Right lobe of liver (tissue), 6 donors: ENCODE results near the gene NOL4. TPM values are rescaled to one million over a fixed set of nuclear protein-coding genes. Genes with fewer than 3 reads are reported as not detected.

Source experiments
- ATAC-seq, 4 donors: fragments of 200-7000 bp; cut with Tn5 transposase; one replicate each; pipeline ENCODE4 v1.9.1; 2020; ENCODE audit warnings: mild to moderate bottlenecking in 4 of 4, moderate library complexity in 4 of 4
- DNase-seq, 3 donors: peaks; one replicate each; pipeline ENCODE4 v3.0.0-alpha.2; 2020
- H3K27ac ChIP-seq, 3 donors: fragments of 200-600 bp; one replicate each; pipeline ENCODE4 v1.8.0; 2022
- H3K27me3 ChIP-seq, 2 donors: fragments of 200-600 bp; one replicate each; pipeline ENCODE4 v1.8.0; 2022
- H3K36me3 ChIP-seq, 4 donors: fragments of 200-600 bp; sonication (generic) in 1 of 4; one replicate each; pipeline versions ENCODE4 v1.5.1 to v1.8.0; 2017 to 2022; ENCODE audit warnings: control low read depth in 1 of 4
- H3K4me1 ChIP-seq, 4 donors: fragments of 200-600 bp; sonication (generic) in 1 of 4; one replicate each; pipeline versions ENCODE4 v1.5.1 to v1.8.0; 2017 to 2022; ENCODE audit warnings: control low read depth in 1 of 4
- H3K4me3 ChIP-seq, 3 donors: fragments of 200-600 bp; one replicate each; pipeline ENCODE4 v1.8.0; 2022
- H3K9me3 ChIP-seq, 4 donors: fragments of 200-600 bp; sonication (generic) in 1 of 4; one replicate each; pipeline versions ENCODE4 v1.5.1 to v1.8.0; 2017 to 2022; ENCODE audit warnings: control low read depth in 1 of 4
- CTCF ChIP-seq, 4 donors: fragments of 200-600 bp in 3 of 4; fragments of 450-650 bp in 1 of 4; IDR thresholded peaks; one replicate each; pipeline versions ENCODE4 v1.5.1 to v1.8.0; 2016 to 2022; ENCODE audit warnings: antibody characterized with exemption in 4 of 4, mild to moderate bottlenecking in 2 of 4
- POLR2A ChIP-seq: fragments of 450-650 bp; IDR thresholded peaks from one replicate; pipeline ENCODE4 v1.6.1; 2017; ENCODE audit warnings: antibody characterized with exemption, mild to moderate bottlenecking
- WGBS: methylation state at CpG from one replicate; pipeline ENCODE4 v1.1.6; 2018; ENCODE audit warnings: low coverage, low lambda C conversion rate; ENCODE audit not compliant: insufficient coverage; ENCODE audit errors: missing lambda C conversion rate; 5-methylcytosine and 5-hydroxymethylcytosine counted together
- intact Hi-C, 2 donors: fragments of 100-400 bp; cut with DNase I; formaldehyde crosslinking; loops; one replicate each; pipeline versions ENCODE4 v1.11.2 to v1.14.1; 2022
- total RNA-seq, 6 experiments: library from RNA; depleted of rRNA in 2 of 6; stranded (reverse); fragments of >200 nt in 2 of 6; fragmentation: NEBNext Ultra II Directional in 3 of 6; extraction: Animal tissue kit (Norgen Biotek cat#: 25700) in 3 of 6; gene quantifications; one replicate each; pipeline versions ENCODE4 v1.1.0 to v1.2.4, GENCODE V29; 2016 to 2023
- donor health status: DM: no; HTN: yes; CAD: no.
- donor health status: DM: no; HTN: no; CAD: no.
- donor health status: DM: no; HTN: no; CAD: no.
- donor health status: DM: no; HTN: yes; CAD: no.
- donor health status: DM: no; HTN: yes; CAD: no.

Gene NOL4
- total RNA-seq, 6 experiments from 2014 or later: 0.27 to 2.8 (median 0.74) TPM

DNA sequence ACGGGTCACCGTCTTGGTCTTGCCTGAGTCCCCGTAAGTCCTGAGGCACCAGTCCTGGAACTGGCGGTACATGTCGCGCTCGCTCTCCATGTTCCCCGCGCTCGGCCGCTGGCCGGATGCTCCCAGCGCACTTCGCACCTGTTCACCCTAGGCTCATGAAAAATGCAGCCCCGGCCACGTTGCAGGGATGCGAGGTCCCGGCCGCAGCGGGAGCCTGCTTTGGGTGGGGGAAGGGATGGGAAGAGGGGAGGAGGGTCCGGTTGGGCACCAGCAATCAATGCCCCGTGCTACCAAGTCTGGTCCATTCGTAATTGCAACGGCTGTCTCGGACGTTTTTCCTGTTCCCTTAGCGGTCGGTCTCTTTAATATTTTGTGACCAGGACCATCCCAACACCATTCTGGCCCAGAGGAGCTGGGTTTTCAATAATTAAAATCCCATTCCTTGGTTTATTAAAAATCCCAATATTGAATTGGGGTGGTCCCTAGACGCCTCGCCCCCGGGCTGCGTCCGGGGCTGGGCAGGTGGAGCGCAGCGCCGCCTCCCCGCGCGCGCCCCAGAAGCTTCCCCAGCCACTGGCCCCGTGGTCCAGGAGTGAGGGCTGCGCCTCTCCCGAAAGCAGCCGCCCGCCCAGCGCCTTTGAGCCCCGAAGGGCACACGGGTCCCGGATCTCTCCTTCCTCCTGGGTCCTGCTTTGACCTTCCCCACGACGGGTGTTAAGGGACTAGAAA is 1.4 kb downstream of the NOL4 start:
- 6% methylated on average over 21 of the region's 51 CpGs for WGBS
- Histone ChIP-seq H3K27me3 (peaks cover 0 to 27% of the 10 kb centered on the region in 2 donors), H3K27ac (no peak overlapping the region), H3K36me3 (no peaks in the 10 kb centered on the region), H3K4me1 (peaks cover 0 to 25% (median 6%) of the 10 kb centered on the region in 4 donors), H3K4me3 (peak overlapping the region in 2 of 3 donors; percentile 25 to 38), H3K9me3 (no peaks in the 10 kb centered on the region)
- intact Hi-C loops: no loop called here
- DNase-seq (peak in 2 of 3 donors; percentile 20 to 44), ATAC-seq (peak; percentile 25 to 56 (median 37))
- TF ChIP-seq POLR2A (no peak), CTCF (IDR thresholded peaks at IDR 0.05) (no peak)

DNA sequence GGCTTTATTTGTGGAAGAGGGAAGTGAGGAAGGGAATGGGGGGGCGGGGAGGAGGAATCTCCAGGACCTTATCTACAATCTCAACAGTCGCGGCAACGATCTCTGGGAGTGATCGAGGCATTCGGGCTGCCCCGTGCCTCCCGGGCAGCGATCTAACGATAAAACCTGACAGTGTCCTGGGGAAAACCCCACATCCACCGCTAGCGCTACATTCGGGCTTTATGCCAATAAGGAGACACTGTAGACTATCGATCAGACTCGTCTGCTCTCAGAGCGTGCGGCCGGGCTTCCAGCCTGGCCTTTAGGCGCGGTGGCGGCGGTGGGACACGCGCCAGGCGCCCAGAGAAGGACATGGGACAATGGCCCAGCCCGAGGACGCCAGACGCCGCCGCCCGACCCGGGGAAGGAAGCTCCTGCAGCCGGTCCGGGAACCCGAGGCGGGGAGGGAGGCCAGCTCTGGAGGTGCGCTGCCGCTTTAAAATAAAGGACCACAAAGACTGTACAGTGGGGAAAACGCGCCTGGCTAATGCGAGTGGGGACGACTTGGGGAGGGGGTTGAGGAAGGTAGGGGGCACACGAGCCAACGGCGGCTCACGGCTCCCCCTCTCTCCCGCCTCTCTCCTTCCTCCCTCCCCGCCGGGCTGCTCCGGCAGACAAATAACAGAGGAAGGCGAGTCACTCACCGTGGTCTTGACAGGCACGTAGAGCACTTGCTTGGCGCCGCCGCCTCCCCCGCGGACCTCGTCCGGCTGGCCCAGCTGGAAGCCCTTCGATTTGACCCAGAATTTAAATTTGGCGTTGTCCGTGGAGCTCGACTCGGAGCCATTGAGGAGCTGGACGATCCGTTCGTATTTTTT is 2.2 kb downstream of the NOL4 start:
- DNase-seq (peak in 2 of 3 donors; percentile 31 to 56), ATAC-seq (peak; percentile 43 to 65 (median 58))
- Histone ChIP-seq H3K27ac (no peak overlapping the region), H3K27me3 (peaks cover 0 to 27% of the 10 kb centered on the region in 2 donors), H3K4me1 (peaks cover 0 to 25% (median 6%) of the 10 kb centered on the region in 4 donors), H3K4me3 (peak overlapping the region; percentile 14 to 38 (median 25)), H3K36me3 (no peaks in the 10 kb centered on the region), H3K9me3 (no peaks in the 10 kb centered on the region)
- intact Hi-C loops: no loop called here
- WGBS: 0% methylated on average over 40 of the region's 68 CpGs
- TF ChIP-seq POLR2A (no peak), CTCF (IDR thresholded peaks at IDR 0.05) (no peak)

GRCh38 chr18:34221971-34222306 is 2.8 kb downstream of the NOL4 start:
- Histone ChIP-seq H3K4me1 (peaks cover 0 to 25% (median 6%) of the 10 kb centered on the region in 4 donors), H3K36me3 (no peaks in the 10 kb centered on the region), H3K4me3 (no peak overlapping the region), H3K9me3 (no peaks in the 10 kb centered on the region), H3K27me3 (peaks cover 0 to 24% of the 10 kb centered on the region in 2 donors), H3K27ac (no peak overlapping the region)
- intact Hi-C loops: no loop called here
- DNase-seq (no peak), ATAC-seq (peak in 1 of 4 donors; percentile 7)
- TF ChIP-seq POLR2A: no peak
- no peak for TF ChIP-seq CTCF (IDR thresholded peaks at IDR 0.05)
- 9% methylated on average over 11 of the region's 11 CpGs for WGBS

DNA sequence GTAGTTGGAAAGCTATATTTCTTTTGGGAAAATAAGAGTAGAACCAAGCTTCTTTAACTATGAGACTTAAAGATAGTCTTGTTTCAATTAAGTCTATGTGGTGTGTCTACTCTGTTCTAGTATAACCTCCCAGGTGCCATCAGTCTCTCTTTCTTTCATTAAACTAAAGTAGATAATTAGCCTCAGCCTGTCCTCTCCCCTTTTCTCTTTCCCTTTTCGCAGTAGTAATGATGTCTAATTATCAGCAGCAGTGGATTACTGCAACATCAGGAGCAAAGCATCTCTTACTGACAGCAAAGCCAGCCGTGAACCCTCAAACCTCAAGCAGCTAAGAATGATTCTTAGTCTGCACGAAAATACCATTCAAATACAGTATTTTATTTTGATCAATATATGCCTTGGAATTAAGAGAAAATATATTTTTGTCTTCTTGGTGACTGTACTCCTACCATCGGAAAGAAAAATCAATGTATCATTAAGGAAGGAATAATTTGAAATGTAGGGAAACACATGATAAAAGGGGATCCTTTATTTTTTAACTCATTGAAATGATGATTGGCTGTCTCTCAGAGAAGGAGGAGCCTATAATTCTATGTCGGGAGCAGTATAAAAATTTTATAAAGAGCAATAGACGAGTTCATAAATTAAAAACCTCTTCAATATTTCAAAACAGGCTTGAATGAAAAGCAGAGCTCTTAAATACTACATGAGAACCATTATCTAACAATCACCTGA is 4.5 kb downstream of the NOL4 start:
- Histone ChIP-seq H3K9me3 (no peaks in the 10 kb centered on the region), H3K27me3 (peaks cover 0 to 19% of the 10 kb centered on the region in 2 donors), H3K27ac (no peak overlapping the region), H3K36me3 (no peaks in the 10 kb centered on the region), H3K4me3 (no peak overlapping the region), H3K4me1 (peaks cover 0 to 25% (median 6%) of the 10 kb centered on the region in 4 donors)
- no peak for DNase-seq
- intact Hi-C loops: no loop called here
- WGBS: 39% methylated on average over 6 of the region's 6 CpGs
- no peak for ATAC-seq
- TF ChIP-seq CTCF (IDR thresholded peaks at IDR 0.05): no peak
- TF ChIP-seq POLR2A: no peak
